NCI-H510A treated with DMSO at 0.1 percent for 48 hours (cell line): ENCODE results near the gene ARHGAP30.
"Not testable (repeated sequence)": the region's sequence is repeated elsewhere in the genome, so short reads cannot be mapped to it uniquely, and the experiment has no call there.

Experiments used
- DNase-seq: peaks from one replicate; lab custom pipeline; 2025; lab: John Stamatoyannopoulos, UW

ARHGAP30 gene

GRCh38 chr1:161071886-161072371 is 2.2 kb upstream of the ARHGAP30 start:
- DNase-seq = peak; percentile 2

GRCh38 chr1:161070761-161071160 is 1.1 kb upstream of the ARHGAP30 start:
- no peak for DNase-seq

GRCh38 chr1:161069241-161069640 is 450 bp downstream of the ARHGAP30 start:
- DNase-seq = no peak

DNA sequence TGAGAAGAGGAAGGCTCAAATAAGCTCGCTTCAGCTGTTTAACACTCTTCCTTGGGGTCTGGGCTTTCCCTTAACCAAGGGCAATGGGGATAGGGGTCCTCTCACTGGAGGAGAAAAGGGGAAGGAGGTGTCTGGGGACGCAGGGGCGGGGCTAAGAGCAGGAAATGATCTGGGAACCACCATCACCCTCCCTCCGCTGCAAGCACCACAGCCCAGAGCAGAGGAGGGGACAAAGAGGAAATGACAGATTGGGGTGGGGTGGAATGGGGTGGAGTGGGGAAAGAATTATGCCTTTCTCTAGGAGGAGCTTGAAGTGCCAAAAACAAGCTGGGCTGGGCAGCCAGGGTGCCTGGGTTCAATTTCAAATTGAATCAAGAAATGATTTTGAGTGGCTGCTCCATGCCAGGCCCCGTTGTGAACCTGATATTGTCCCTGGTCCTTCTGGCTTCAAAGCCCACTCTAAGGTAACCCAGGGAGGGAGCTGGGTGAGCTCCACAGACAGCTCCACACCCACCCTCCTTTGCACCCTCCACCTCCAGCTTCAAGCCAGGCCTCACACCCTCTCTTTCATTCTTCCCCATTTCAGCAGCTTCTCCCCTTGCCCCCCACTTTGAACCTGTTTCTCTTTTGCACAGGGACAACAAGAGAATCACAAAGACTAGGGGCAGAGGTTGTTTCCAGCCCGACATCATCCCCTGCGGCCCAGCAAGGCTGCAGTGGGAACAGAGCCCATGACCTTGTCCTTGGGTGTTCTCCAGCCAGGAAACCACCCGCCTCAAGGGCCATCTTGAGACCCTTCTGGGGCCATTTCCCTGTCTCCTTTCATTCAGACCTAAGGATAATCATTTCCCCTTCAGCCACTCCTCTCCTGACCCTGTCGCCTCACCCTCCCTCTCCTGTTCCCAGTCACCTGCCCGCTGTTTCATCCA is 1.1 kb downstream of the ARHGAP30 start:
- no peak for DNase-seq

- no peak for DNase-seq
These were observed 3.0 kb downstream of the ARHGAP30 start for GRCh38 chr1:161066694-161067093.

DNA sequence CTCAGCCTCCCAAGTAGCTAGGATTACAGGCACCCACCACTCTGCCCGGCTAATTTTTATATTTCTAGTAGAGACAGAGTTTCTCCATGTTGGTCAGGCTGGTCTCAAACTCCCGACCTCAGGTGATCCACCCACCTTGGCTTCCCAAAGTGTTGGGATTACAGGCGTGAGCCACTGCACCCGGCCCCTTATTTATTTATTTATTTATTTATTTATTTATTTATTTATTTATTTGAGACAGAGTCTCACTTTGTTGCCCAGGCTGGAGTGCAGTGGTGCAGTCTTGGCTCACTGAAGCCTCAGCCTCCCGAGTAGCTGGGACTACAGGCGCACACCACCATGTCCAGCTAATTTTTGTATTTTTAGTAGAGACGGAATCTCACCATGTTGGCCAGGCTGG is 4.0 kb downstream of the ARHGAP30 start:
- not testable (repeated sequence) for DNase-seq

DNA sequence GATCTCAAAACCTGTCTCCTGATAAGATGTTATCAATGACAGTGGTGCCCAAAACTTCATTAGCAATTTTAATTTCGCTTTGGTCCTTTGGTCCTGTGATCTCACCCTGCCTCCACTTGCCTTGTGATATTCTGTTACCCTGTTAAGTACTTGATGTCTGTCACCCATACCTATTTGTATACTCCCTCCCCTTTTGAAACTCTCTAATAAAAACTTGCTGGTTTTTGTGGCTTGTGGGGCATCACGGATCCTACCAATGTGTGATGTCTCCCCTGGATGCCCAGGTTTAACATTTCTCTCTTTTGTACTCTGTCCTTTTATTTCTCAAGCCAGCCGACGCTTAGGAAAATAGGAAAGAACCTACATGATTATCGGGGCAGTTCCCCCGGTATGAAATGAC is 5.8 kb downstream of the ARHGAP30 start:
- not testable (repeated sequence) for DNase-seq

- no peak for DNase-seq
These were observed 8.3 kb downstream of the ARHGAP30 start for GRCh38 chr1:161061419-161061818.

DNA sequence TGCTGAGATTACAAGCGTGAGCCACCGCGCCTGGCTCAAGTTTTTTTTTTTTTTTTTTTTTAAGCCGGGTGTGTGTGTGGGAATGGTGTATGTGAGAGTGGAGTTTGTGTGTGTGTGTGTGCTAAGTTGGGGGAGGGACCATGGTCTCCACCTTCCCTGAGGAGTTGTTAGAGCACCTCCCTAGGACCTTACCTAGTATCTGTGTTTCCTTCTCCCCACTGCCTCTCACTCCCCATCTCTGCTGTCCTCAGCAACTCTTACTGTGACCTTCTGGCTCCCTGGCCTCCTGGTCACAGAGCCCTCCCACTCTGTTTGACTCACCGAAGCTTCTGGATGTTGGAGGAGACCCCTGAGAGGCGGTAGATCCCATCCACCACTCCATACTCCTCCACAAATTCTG is 10.4 kb downstream of the ARHGAP30 start:
- DNase-seq = no peak

DNA sequence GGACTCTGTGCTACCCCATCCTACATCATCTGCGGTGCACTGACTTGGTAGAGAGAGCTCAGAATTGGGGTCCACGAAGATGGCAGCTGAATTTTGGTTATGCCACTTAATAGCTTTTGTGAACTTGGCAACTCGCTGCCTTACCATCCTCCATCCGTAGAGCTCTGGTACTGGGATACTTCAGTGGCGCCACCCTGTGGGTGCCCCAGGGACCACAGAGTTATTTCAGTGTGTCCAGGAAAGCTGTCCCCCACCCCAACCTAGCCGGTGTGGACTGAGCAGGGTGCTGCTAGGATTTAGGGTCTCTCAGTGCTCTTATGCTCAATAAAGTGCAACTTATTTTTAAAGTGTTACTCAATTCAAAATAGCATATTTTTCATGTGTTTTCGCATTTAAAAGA is 14.9 kb downstream of the ARHGAP30 start:
- no peak for DNase-seq

- DNase-seq = no peak
These were observed 15.5 kb downstream of the ARHGAP30 start for GRCh38 chr1:161054232-161054631.

DNA sequence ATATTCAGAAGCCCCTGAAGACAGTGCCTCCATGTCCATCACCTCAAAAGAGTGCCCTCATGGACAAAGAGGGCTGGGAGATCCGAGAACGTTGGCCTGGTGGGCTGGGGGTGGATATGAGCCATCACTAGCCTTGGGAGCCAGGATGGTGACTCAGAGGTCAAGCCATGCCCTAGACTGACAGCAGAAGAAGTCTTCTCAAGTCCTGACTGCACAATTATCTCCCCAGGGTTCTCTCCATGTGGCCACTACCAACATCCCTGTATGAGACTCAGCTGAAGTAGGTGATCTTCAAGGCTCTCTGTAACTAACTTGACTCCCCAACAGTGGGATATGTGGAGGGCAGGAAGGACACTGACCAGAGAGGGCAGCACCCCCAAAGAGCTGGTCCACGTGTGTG is 16.8 kb downstream of the ARHGAP30 start:
- DNase-seq = no peak

- DNase-seq = no peak
These were observed 18.5 kb downstream of the ARHGAP30 start for GRCh38 chr1:161051219-161051618.

DNA sequence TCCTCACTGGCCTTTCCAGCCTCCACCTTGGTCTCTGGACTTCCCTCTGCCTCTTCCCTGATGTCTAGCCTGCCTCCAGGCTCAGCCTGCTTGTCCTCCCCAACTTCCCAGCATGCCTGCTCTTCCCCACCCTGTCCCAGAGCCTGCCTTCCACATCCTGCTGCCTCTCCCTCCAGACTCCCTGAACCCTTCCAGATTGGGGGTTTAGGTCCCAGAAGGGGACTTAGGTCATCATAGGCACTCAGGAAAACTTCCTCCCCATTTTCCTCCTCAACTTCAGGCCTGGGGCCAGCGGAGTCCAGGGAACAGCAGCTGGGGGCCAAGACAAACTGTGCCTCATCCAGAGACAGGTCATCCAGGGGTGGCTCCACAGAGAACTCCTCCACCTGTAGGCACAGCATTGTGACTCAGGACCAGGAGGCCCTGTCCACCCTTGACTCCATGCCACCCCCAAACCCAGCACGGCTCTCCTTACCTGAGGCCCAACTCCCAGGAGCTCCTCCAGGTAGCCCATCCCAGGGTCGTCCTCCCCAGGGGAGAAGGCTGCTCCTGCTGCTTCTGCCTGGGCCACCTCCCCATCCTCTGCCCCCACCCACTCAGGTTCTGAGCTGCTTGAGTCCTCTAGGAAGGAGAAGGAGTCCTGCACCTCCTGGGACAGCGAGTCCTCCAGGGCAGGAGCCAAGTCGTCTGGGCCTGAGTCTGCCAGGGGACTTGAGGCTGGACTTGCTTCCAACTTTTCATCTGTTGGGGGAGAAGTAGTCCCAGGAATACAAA is 20.6 kb downstream of the ARHGAP30 start:
- DNase-seq = no peak

DNA sequence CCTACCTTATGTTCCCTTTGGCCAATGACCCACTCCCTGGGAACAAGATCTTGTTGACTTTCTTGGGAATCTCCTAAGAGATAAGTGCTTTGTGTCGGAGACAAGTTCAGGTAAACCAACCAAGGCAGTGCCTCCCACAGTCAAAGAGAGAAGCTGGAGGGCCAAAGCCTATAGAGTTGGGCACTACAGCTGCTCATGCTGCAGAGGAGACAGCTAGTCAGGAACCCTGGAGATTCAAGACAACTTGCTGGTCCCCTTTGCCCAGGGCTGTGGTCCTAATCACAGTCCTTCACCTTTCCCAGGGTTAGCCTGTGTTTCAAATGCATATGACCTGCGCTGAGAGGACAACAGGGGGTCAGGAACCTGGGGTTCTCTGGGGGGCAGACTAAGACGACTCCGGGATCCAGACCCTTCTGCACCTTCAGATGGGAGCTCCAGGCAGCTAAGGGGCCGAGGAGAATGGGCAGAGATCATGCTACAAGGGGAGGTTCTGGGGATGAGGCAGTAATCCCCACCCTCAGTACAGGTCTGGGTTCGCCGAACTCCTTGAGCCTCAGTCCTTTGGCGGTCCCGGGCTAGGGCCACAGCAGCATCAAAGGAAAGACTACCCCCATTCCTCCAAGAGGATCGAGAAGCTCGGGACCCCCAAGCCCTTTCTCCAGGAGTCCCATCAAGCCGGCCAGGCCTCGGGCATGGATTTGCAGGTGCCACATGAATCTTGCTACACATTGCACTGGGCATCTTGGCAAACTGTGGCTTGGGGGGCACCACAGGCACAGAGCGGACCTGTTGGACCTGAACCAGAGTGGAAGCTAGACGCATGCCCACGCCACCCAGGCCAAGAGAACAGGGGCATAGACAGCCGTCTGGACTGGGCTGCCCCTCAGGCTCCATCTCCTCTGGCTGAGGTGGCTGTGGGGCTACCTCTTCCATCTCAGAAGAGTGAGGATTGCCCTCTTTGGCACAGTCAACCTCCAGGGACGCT is 22.0 kb downstream of the ARHGAP30 start:
- no peak for DNase-seq

GRCh38 chr1:161046605-161047228 is 23.0 kb downstream of the ARHGAP30 start:
- no peak for DNase-seq

- peak; percentile 95 for DNase-seq
These were observed 23.7 kb downstream of the ARHGAP30 start, which contains the start of gene USF1 for GRCh38 chr1:161045736-161046604. TSS of gene USF1 (minus strand) at chr1:161045977. CDS start at chr1:161043275, 2,702 bp downstream.

- DNase-seq = peak; percentile 43
These were observed 24.6 kb downstream of the ARHGAP30 start for GRCh38 chr1:161044908-161045735.

DNA sequence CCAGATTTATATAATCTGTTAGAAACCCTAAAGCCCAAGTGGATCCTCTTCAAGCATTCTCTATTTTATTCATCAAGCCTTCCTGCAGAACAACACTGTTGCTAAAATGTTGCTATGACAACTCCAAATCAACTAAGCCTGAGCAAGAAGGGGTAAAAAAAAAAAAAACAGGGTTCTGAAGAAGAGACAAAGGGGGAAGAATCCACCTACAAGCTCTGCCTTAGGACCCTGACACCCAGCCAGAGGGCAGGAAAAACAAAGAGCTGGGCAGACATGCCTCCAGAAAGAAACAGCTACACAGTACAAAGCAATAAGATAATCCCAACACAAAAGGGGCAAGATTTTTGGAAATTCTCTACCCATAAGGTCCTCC is 25.2 kb downstream of the ARHGAP30 start:
- DNase-seq = no peak
